HG03280 (cell line): Measurements from ENCODE around the gene CCDC88C.

ENCODE experiments used
- ATAC-seq: cut with Tn5 transposase; IDR thresholded peaks from one replicate; pipeline ENCODE4 v1.9.1; 2021; ENCODE audit warnings: mild to moderate bottlenecking, moderate library complexity; ENCODE audit not compliant: unreplicated experiment

CCDC88C gene

GRCh38 chr14:91367173-91368171 is 50.1 kb downstream of the CCDC88C start:
- ATAC-seq = peak; percentile 78

- no peak for ATAC-seq
Measured at GRCh38 chr14:91366749-91367148, 50.9 kb downstream of the CCDC88C start.

- ATAC-seq = no peak
Measured at GRCh38 chr14:91365552-91365951, 52.1 kb downstream of the CCDC88C start.

- ATAC-seq = no peak
Measured at GRCh38 chr14:91364524-91365270, 52.9 kb downstream of the CCDC88C start.

- ATAC-seq = peak; percentile 38
Measured at GRCh38 chr14:91363776-91364523, 53.7 kb downstream of the CCDC88C start.

GRCh38 chr14:91361233-91361811 is 56.3 kb downstream of the CCDC88C start:
- ATAC-seq = no peak

GRCh38 chr14:91360490-91361232 is 57.0 kb downstream of the CCDC88C start:
- ATAC-seq = no peak

- ATAC-seq = no peak
Measured at GRCh38 chr14:91358654-91359220, 58.9 kb downstream of the CCDC88C start.

GRCh38 chr14:91358025-91358319 is 59.6 kb downstream of the CCDC88C start:
- ATAC-seq = no peak

GRCh38 chr14:91357272-91358024 is 60.2 kb downstream of the CCDC88C start:
- no peak for ATAC-seq

- no peak for ATAC-seq
Measured at GRCh38 chr14:91356181-91356763, 61.3 kb downstream of the CCDC88C start.

GRCh38 chr14:91354979-91355685 is 62.5 kb downstream of the CCDC88C start:
- no peak for ATAC-seq

- no peak for ATAC-seq
Measured at GRCh38 chr14:91354221-91354916, 63.3 kb downstream of the CCDC88C start.

GRCh38 chr14:91352728-91353692 is 64.6 kb downstream of the CCDC88C start:
- ATAC-seq = no peak

- no peak for ATAC-seq
Measured at GRCh38 chr14:91352053-91352452, 65.6 kb downstream of the CCDC88C start.

GRCh38 chr14:91351512-91351862 is 66.1 kb downstream of the CCDC88C start:
- no peak for ATAC-seq
